Endothelial cell of umbilical vein (primary cell): ENCODE measurements around the gene TYRP1. TPM values are rescaled to one million over a fixed set of nuclear protein-coding genes. Genes with fewer than 3 reads are reported as not detected.

Experiments
- BruUV-seq: library from RNA; stranded (reverse); fragments of 400-500 nt; replicated peaks from 2 replicates; lab custom pipeline; 2021; lab: Mats Ljungman, UMichigan
- CTCF ChIA-PET: fragments of 300-600, 350-600 bp; sonication (Branson Sonifier 250); formaldehyde crosslinking; loops from one replicate; lab custom pipeline; 2021; ENCODE audit warnings: antibody characterized with exemption, inconsistent platforms; lab: Charles Lee
- POLR2A ChIA-PET: fragments of 300-600, 350-600 bp; sonication (Branson Sonifier 250); formaldehyde crosslinking; loops from one replicate; lab custom pipeline; 2021; ENCODE audit warnings: antibody characterized with exemption, inconsistent platforms; lab: Charles Lee
- DNase-seq: peaks from one replicate; pipeline ENCODE4 v3.0.0-alpha.2; 2011; ENCODE audit warnings: low read depth, low spot score
- FAIRE-seq: peaks from 2 replicates; lab custom pipeline; 2011; peaks lifted over from hg19 to GRCh38; lab: Jason Lieb, UNC
- H2AFZ ChIP-seq: 2 replicates; pipeline ENCODE4 v1.6.0; 2012; ENCODE audit warnings: low read depth, low read length, control low read depth, inconsistent platforms
- H3K27ac ChIP-seq: 2 replicates; pipeline ENCODE4 v1.5.1; 2011; ENCODE audit warnings: low read depth, mild to moderate bottlenecking, control low read depth, low read length, moderate library complexity; ENCODE audit not compliant: insufficient read depth
- H3K27me3 ChIP-seq, 2 experiments: 2 replicates each; pipeline versions ENCODE4 v1.6.0 to v1.6.1; 2011; ENCODE audit warnings: low read length in 2 of 2, mixed read lengths in 1 of 2; ENCODE audit not compliant: control insufficient read depth in 2 of 2, insufficient read depth in 2 of 2
- H3K36me3 ChIP-seq, 2 experiments: 2 replicates in 1 of 2; 3 replicates in 1 of 2; pipeline ENCODE4 v1.5.1; 2011; ENCODE audit warnings: low read length in 2 of 2, mild to moderate bottlenecking in 1 of 2, moderate library complexity in 1 of 2; ENCODE audit not compliant: control insufficient read depth in 2 of 2, insufficient read depth in 2 of 2; ENCODE audit errors: extremely low read depth in 1 of 2
- H3K4me1 ChIP-seq: 3 replicates; pipeline ENCODE4 v1.5.1; 2011; ENCODE audit warnings: mild to moderate bottlenecking, low read length; ENCODE audit not compliant: control insufficient read depth, insufficient read depth; ENCODE audit errors: extremely low read depth
- H3K4me2 ChIP-seq: 2 replicates; pipeline ENCODE4 v1.6.1; 2011; ENCODE audit warnings: low read length, control low read depth, mixed read lengths; ENCODE audit not compliant: insufficient read depth
- H3K4me3 ChIP-seq, 3 experiments: fragments of 200-600 bp in 1 of 3; sonication (generic), shearing (Covaris generic) in 1 of 3; replicated peaks in 1 of 3; 2 replicates each; pipeline ENCODE4 v1.5.1; 2011 to 2016; ENCODE audit warnings: control low read depth in 3 of 3, low read length in 3 of 3, mild to moderate bottlenecking in 2 of 3, inconsistent platforms in 1 of 3, low read depth in 1 of 3, moderate library complexity in 1 of 3; ENCODE audit not compliant: insufficient read depth in 1 of 3
- H3K79me2 ChIP-seq: 2 replicates; pipeline ENCODE4 v1.6.0; 2012; ENCODE audit warnings: low read length, inconsistent platforms; ENCODE audit not compliant: control insufficient read depth, insufficient read depth
- H3K9ac ChIP-seq: replicated peaks from 2 replicates; pipeline ENCODE3; 2011; ENCODE audit warnings: low read length, control low read depth; ENCODE audit not compliant: insufficient read depth; ENCODE audit errors: extremely low read depth
- H3K9me1 ChIP-seq: replicated peaks from 3 replicates; pipeline ENCODE4 v1.6.0; 2011; ENCODE audit warnings: mild to moderate bottlenecking, low read length; ENCODE audit not compliant: control insufficient read depth, insufficient read depth; ENCODE audit errors: extremely low read depth
- H3K9me3 ChIP-seq: replicated peaks from 2 replicates; pipeline ENCODE4 v1.5.1; 2012; ENCODE audit warnings: low read length, inconsistent platforms; ENCODE audit not compliant: control insufficient read depth, insufficient read depth
- H4K20me1 ChIP-seq: replicated peaks from 2 replicates; pipeline ENCODE3; 2011; ENCODE audit warnings: mild to moderate bottlenecking, low read length; ENCODE audit not compliant: control insufficient read depth, insufficient read depth; ENCODE audit errors: extremely low read depth
- CTCF ChIP-seq, 2 donors: IDR thresholded peaks; 1 replicate in 1 of 2; 2 replicates in 1 of 2; pipeline ENCODE4 v1.5.1; 2011; ENCODE audit warnings: low read length in 2 of 2, mild to moderate bottlenecking in 2 of 2, moderate library complexity in 2 of 2, control low read depth in 1 of 2, inconsistent platforms in 1 of 2, low read depth in 1 of 2; ENCODE audit not compliant: insufficient read depth in 1 of 2; ENCODE audit errors: extremely low read depth in 1 of 2
- EZH2 ChIP-seq: IDR thresholded peaks from 2 replicates; pipeline ENCODE4 v1.6.1; 2012; ENCODE audit warnings: borderline replicate concordance, low read depth, mild to moderate bottlenecking, moderate library complexity, low read length, inconsistent platforms; ENCODE audit not compliant: severe bottlenecking
- FOS ChIP-seq: IDR thresholded peaks from 2 replicates; pipeline ENCODE4 v1.6.1; 2011; ENCODE audit warnings: mild to moderate bottlenecking, low read length, moderate library complexity, borderline replicate concordance; ENCODE audit not compliant: insufficient read depth
- GATA2 ChIP-seq: IDR thresholded peaks from 2 replicates; pipeline ENCODE4 v1.7.0; 2011; ENCODE audit warnings: low read depth, mild to moderate bottlenecking, moderate library complexity, mixed read lengths, low read length; ENCODE audit not compliant: insufficient read length, insufficient read depth
- JUN ChIP-seq: IDR thresholded peaks from 2 replicates; pipeline ENCODE4 v1.6.1; 2011; ENCODE audit warnings: borderline replicate concordance, low read depth; ENCODE audit not compliant: insufficient read length, insufficient read depth
- MAX ChIP-seq: IDR thresholded peaks from 2 replicates; pipeline ENCODE4 v1.6.1; 2011; ENCODE audit not compliant: insufficient read depth, insufficient read length
- MYC ChIP-seq: IDR thresholded peaks from one replicate; pipeline ENCODE4 v1.6.1; 2011; ENCODE audit warnings: mild to moderate bottlenecking, low read depth, low read length
- POLR2A ChIP-seq: IDR thresholded peaks from 2 replicates; pipeline ENCODE4 v1.6.1; 2012; ENCODE audit warnings: low read depth, mild to moderate bottlenecking, control low read depth, low read length
- POLR2AphosphoS5 ChIP-seq: IDR thresholded peaks from 2 replicates; pipeline ENCODE4 v1.6.1; 2012; ENCODE audit warnings: low read depth, mild to moderate bottlenecking, control low read depth, low read length, moderate library complexity; ENCODE audit not compliant: insufficient read depth
- dilution Hi-C: fragments of 300-500 bp; cut with MboI; formaldehyde crosslinking; loops from one replicate; pipeline ENCODE4 v1.15.0; 2019; ENCODE audit warnings: low sequenced_read_pairs; ENCODE audit not compliant: extremely low pct_ligation_motif_present
- intact Hi-C: fragments of 100-400 bp; cut with micrococcal nuclease; formaldehyde crosslinking; loops from one replicate; pipeline ENCODE4 v1.10.0; 2022
- polyA plus RNA-seq, 4 experiments: library from polyadenylated mRNA; depleted of rRNA in 3 of 4; stranded (reverse) in 3 of 4; unstranded in 1 of 4; fragments of >200 nt; gene quantifications; 2 replicates each; pipeline versions ENCODE4 v1.2.1 to v1.2.3, GENCODE V29; 2011 to 2012; ENCODE audit warnings: missing spikeins in 1 of 4
- total RNA-seq: library from RNA; stranded (reverse); gene quantifications from 2 replicates; pipeline ENCODE4 v1.2.3, GENCODE V29; 2021

Gene TYRP1
- total and polyA plus RNA-seq, 2 donors (not counting 3 experiments of a cell fraction or from before 2014, with no cell fraction given): 0.63 TPM; not detected in 1

- intact Hi-C loops (no loop called here), dilution Hi-C loops (no loop called here)
- FAIRE-seq: no peak
- BruUV-seq: no TSS peak
- H3K4me2 ChIP-seq: no peak overlapping the region
- peak overlapping the region; percentile 34 for H2AFZ ChIP-seq
- DNase-seq: no peak
- H3K4me1 ChIP-seq: peaks cover 14% of the 10 kb centered on the region
- H3K27ac ChIP-seq: no peak overlapping the region
- TF ChIP-seq FOS (no peak), GATA2 (no peak), MYC (no peak), MAX (no peak), POLR2A (no peak), JUN (no peak), CTCF (IDR thresholded peaks at IDR 0.05; ENCODE audit: extremely low read depth in 1 of 2, insufficient read depth in 1 of 2, low read depth in 1 of 2, low read length in 2 of 2) (no peak), POLR2AphosphoS5 (no peak), EZH2 (no peak)
- H3K9me3 ChIP-seq: no peaks in the 10 kb centered on the region
- CTCF ChIA-PET: interaction anchor here (1.6 to 7.8 kb wide), 2 partner anchors 14 to 179 kb away, joined by 10 to 82 read pairs; no protein-coding TSS in a partner anchor
- H3K4me3 ChIP-seq: no peak overlapping the region
- no peaks in the 10 kb centered on the region for H4K20me1 ChIP-seq
- POLR2A ChIA-PET: no interaction called here
- H3K79me2 ChIP-seq: no peaks in the 10 kb centered on the region
- no peaks in the 10 kb centered on the region for H3K9me1 ChIP-seq
- H3K9ac ChIP-seq: no peak overlapping the region
- H3K36me3 ChIP-seq: no peaks in the 10 kb centered on the region
- H3K27me3 ChIP-seq: no peaks in the 10 kb centered on the region
Measured at GRCh38 chr9:12705738-12706391, 12.7 kb downstream of the TYRP1 start.
